ENCODE results near the gene MYL7. TPM values are rescaled to one million over a fixed set of nuclear protein-coding genes. Genes with fewer than 3 reads are reported as not detected.

Gene MYL7
- total and polyA plus RNA-seq, 9 of the 15 experiments (the other 6 are each of a cell fraction or from before 2014, with no cell fraction given), result not detected

- Histone ChIP-seq H3K79me2 (ENCODE audit: control insufficient read depth, insufficient read depth, low read length) (no peaks in the 10 kb centered on the region), H3K9me3 (replicated peaks; ENCODE audit: control insufficient read depth, insufficient read depth, low read depth, low read length) (no peaks in the 10 kb centered on the region), H3K36me3 (ENCODE audit: control insufficient read depth, insufficient read depth, low read length) (no peaks in the 10 kb centered on the region), H3K4me2 (ENCODE audit: insufficient read depth, low read length) (no peak overlapping the region), H3K4me1 (replicated peaks in 1 of 2; ENCODE audit: control insufficient read depth in 2 of 2, insufficient read depth in 2 of 2, low read length in 2 of 2) (peaks cover 0 to 13% of the 10 kb centered on the region in 2 experiments; a peak in 2 of 5 replicates), H3K4me3 (no peak overlapping the region), H3K9me1 (ENCODE audit: control insufficient read depth, insufficient read depth, low read length) (no peaks in the 10 kb centered on the region), H2AFZ (ENCODE audit: low read depth, low read length) (no peak overlapping the region), H4K20me1 (replicated peaks; ENCODE audit: control insufficient read depth, insufficient read depth, low read length) (no peaks in the 10 kb centered on the region; the same call in 1 of the 2 replicates), H3K9ac (ENCODE audit: insufficient read depth in 1 of 2, low read depth in 2 of 2, low read length in 2 of 2) (peak overlapping the region in 1 of 2 experiments; percentile 28; a peak in 1 of 4 replicates), H3K27me3 (ENCODE audit: control insufficient read depth in 2 of 2, insufficient read depth in 2 of 2, low read length in 2 of 2) (no peaks in the 10 kb centered on the region), H3K27ac (ENCODE audit: extremely low read depth, low read depth, low read length) (no peak overlapping the region)
- DNase-seq (ENCODE audit: extremely low read depth in 1 of 4, low spot score in 3 of 4) (peak in 3 of 4 experiments; percentile 31 to 37 (median 35)), ATAC-seq (peak; percentile 84), FAIRE-seq (no peak)
- intact Hi-C loops (cut with micrococcal nuclease) (no loop called here), in situ Hi-C loops (cut with MboI) (no loop called here)
- CTCF ChIA-PET (ENCODE audit: low intra/inter-chr PET ratio), result no interaction called here
- peak in 1 of 2 experiments; percentile 42; a peak in 2 of 4 replicates for TF ChIP-seq RAD21 (CRISPR knock-in tag; conservative IDR thresholded peaks at IDR 0.05 in 1 of 2, IDR thresholded peaks at IDR 0.05 in 1 of 2)
- no peak for TF ChIP-seq TOE1 (IDR thresholded peaks at IDR 0.05; ENCODE audit: borderline replicate concordance)
- TF ChIP-seq TOE1 (CRISPR knock-in tag; IDR thresholded peaks at IDR 0.05; ENCODE audit: borderline replicate concordance, low read depth), result no peak
- TF ChIP-seq, protein P1, sequence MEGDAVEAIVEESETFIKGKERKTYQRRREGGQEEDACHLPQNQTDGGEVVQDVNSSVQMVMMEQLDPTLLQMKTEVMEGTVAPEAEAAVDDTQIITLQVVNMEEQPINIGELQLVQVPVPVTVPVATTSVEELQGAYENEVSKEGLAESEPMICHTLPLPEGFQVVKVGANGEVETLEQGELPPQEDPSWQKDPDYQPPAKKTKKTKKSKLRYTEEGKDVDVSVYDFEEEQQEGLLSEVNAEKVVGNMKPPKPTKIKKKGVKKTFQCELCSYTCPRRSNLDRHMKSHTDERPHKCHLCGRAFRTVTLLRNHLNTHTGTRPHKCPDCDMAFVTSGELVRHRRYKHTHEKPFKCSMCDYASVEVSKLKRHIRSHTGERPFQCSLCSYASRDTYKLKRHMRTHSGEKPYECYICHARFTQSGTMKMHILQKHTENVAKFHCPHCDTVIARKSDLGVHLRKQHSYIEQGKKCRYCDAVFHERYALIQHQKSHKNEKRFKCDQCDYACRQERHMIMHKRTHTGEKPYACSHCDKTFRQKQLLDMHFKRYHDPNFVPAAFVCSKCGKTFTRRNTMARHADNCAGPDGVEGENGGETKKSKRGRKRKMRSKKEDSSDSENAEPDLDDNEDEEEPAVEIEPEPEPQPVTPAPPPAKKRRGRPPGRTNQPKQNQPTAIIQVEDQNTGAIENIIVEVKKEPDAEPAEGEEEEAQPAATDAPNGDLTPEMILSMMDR (IDR thresholded peaks at IDR 0.05 in 2 of 3, conservative IDR thresholded peaks at IDR 0.05 in 1 of 3; ENCODE audit: insufficient read depth in 2 of 3, low read depth in 1 of 3, low read length in 3 of 3), result peak; percentile 43 to 53 (median 49)
- TF ChIP-seq NFIC (IDR thresholded peaks at IDR 0.05), result peak; percentile 35; the same call in 1 of the 2 replicates
- no peak for TF ChIP-seq CEBPB (tag; IDR thresholded peaks at IDR 0.05)
- POLR2A ChIA-PET, result no interaction called here
- no TSS peak for BruUV-seq (replicated peaks)
- 4% methylated on average over 8 of the region's 8 CpGs for WGBS (ENCODE audit: insufficient coverage, low coverage, missing lambda C conversion rate)
Observed at GRCh38 chr7:44138698-44139097, 2.4 kb downstream of the MYL7 start.
